ENCODE data around the gene DNAJC12.
"Not testable (repeated sequence)": the region's sequence is repeated elsewhere in the genome, so short reads cannot be mapped to it uniquely, and the experiment has no call there.

DNAJC12 gene

GRCh38 chr10:67841737-67842136 lies 3.7 kb upstream of the DNAJC12 start:
- H3F3A ChIP-seq (ENCODE audit: low read depth), result no peaks in the 10 kb centered on the region
- no peaks in the 10 kb centered on the region for H3K36me3 ChIP-seq (ENCODE audit: insufficient read depth, low read length)
- no peaks in the 10 kb centered on the region for H3K79me2 ChIP-seq (ENCODE audit: insufficient read depth, low read length)
- no peaks in the 10 kb centered on the region for H3K9me3 ChIP-seq (ENCODE audit: insufficient read depth, low read depth, low read length)
- H3K4me1 ChIP-seq (ENCODE audit: insufficient read depth, low read length, poor library complexity, severe bottlenecking), result peaks cover 9% of the 10 kb centered on the region
- no peak overlapping the region for H2AFZ ChIP-seq (ENCODE audit: low read length)
- H3K9ac ChIP-seq (ENCODE audit: low read depth, low read length, poor library complexity, severe bottlenecking), result no peak overlapping the region
- H3K27me3 ChIP-seq (ENCODE audit: insufficient read depth, low read length, poor library complexity, severe bottlenecking), result no peaks in the 10 kb centered on the region
- no peaks in the 10 kb centered on the region for H4K20me1 ChIP-seq (ENCODE audit: insufficient read depth, low read length, poor library complexity, severe bottlenecking)
- H3K4me2 ChIP-seq (ENCODE audit: low read depth, low read length, poor library complexity, severe bottlenecking), result no peak overlapping the region
- H3K4me3 ChIP-seq (ENCODE audit: low read length, poor library complexity, severe bottlenecking), result no peak overlapping the region
- H3K9me2 ChIP-seq (replicated peaks; ENCODE audit: low read depth, low read length), result no peaks in the 10 kb centered on the region
- no peak for TF ChIP-seq EZH2phosphoT487 (IDR thresholded peaks at IDR 0.05; ENCODE audit: borderline replicate concordance)
- TF ChIP-seq CTCF (conservative IDR thresholded peaks at IDR 0.05; ENCODE audit: low read length), result no peak

GRCh38 chr10:67839951-67840350 lies 2.0 kb upstream of the DNAJC12 start:
- no peak overlapping the region for H3K4me3 ChIP-seq (ENCODE audit: low read length, poor library complexity, severe bottlenecking)
- no peaks in the 10 kb centered on the region for H3K36me3 ChIP-seq (ENCODE audit: insufficient read depth, low read length)
- no peaks in the 10 kb centered on the region for H4K20me1 ChIP-seq (ENCODE audit: insufficient read depth, low read length, poor library complexity, severe bottlenecking)
- H3K27me3 ChIP-seq (ENCODE audit: insufficient read depth, low read length, poor library complexity, severe bottlenecking), result no peaks in the 10 kb centered on the region
- no peak overlapping the region for H2AFZ ChIP-seq (ENCODE audit: low read length)
- no peaks in the 10 kb centered on the region for H3K9me2 ChIP-seq (replicated peaks; ENCODE audit: low read depth, low read length)
- no peaks in the 10 kb centered on the region for H3K9me3 ChIP-seq (ENCODE audit: insufficient read depth, low read depth, low read length)
- H3K4me1 ChIP-seq (ENCODE audit: insufficient read depth, low read length, poor library complexity, severe bottlenecking), result peaks cover 20% of the 10 kb centered on the region
- TF ChIP-seq CTCF (conservative IDR thresholded peaks at IDR 0.05; ENCODE audit: low read length), result no peak
- no peak for TF ChIP-seq EZH2phosphoT487 (IDR thresholded peaks at IDR 0.05; ENCODE audit: borderline replicate concordance)
- no peak overlapping the region for H3K4me2 ChIP-seq (ENCODE audit: low read depth, low read length, poor library complexity, severe bottlenecking)
- H3K9ac ChIP-seq (ENCODE audit: low read depth, low read length, poor library complexity, severe bottlenecking), result no peak overlapping the region
- H3F3A ChIP-seq (ENCODE audit: low read depth), result no peaks in the 10 kb centered on the region
- no peaks in the 10 kb centered on the region for H3K79me2 ChIP-seq (ENCODE audit: insufficient read depth, low read length)

- not testable (repeated sequence) for H3K4me2 ChIP-seq (ENCODE audit: low read depth, low read length, poor library complexity, severe bottlenecking)
These were observed 1.5 kb upstream of the DNAJC12 start for GRCh38 chr10:67839511-67839910.

GRCh38 chr10:67836972-67837371 lies 1.0 kb downstream of the DNAJC12 start:
- H3K79me2 ChIP-seq (ENCODE audit: insufficient read depth, low read length), result no peaks in the 10 kb centered on the region
- no peaks in the 10 kb centered on the region for H4K20me1 ChIP-seq (ENCODE audit: insufficient read depth, low read length, poor library complexity, severe bottlenecking)
- no peaks in the 10 kb centered on the region for H3K36me3 ChIP-seq (ENCODE audit: insufficient read depth, low read length)
- H3K9me2 ChIP-seq (replicated peaks; ENCODE audit: low read depth, low read length), result no peaks in the 10 kb centered on the region
- H3K27me3 ChIP-seq (ENCODE audit: insufficient read depth, low read length, poor library complexity, severe bottlenecking), result no peaks in the 10 kb centered on the region
- peak overlapping the region; percentile 38 for H3K9ac ChIP-seq (ENCODE audit: low read depth, low read length, poor library complexity, severe bottlenecking)
- no peaks in the 10 kb centered on the region for H3K9me3 ChIP-seq (ENCODE audit: insufficient read depth, low read depth, low read length)
- H3K4me2 ChIP-seq (ENCODE audit: low read depth, low read length, poor library complexity, severe bottlenecking), result peak overlapping the region; percentile 84
- H3K4me1 ChIP-seq (ENCODE audit: insufficient read depth, low read length, poor library complexity, severe bottlenecking), result peaks cover 27% of the 10 kb centered on the region
- peak overlapping the region; percentile 70 for H3K4me3 ChIP-seq (ENCODE audit: low read length, poor library complexity, severe bottlenecking)
- no peaks in the 10 kb centered on the region for H3F3A ChIP-seq (ENCODE audit: low read depth)
- TF ChIP-seq EZH2phosphoT487 (IDR thresholded peaks at IDR 0.05; ENCODE audit: borderline replicate concordance), result no peak
- no peak for TF ChIP-seq CTCF (conservative IDR thresholded peaks at IDR 0.05; ENCODE audit: low read length)
- no peak overlapping the region for H2AFZ ChIP-seq (ENCODE audit: low read length)

More at GRCh38 chr10:67839511-67839910, 1.5 kb upstream of the DNAJC12 start:
- not testable (repeated sequence) for H3K27me3 ChIP-seq (ENCODE audit: insufficient read depth, low read length, poor library complexity, severe bottlenecking); H3K36me3 ChIP-seq (ENCODE audit: insufficient read depth, low read length); H4K20me1 ChIP-seq (ENCODE audit: insufficient read depth, low read length, poor library complexity, severe bottlenecking); H3K9me3 ChIP-seq (ENCODE audit: insufficient read depth, low read depth, low read length); H3K9me2 ChIP-seq (replicated peaks; ENCODE audit: low read depth, low read length); H3K4me3 ChIP-seq (ENCODE audit: low read length, poor library complexity, severe bottlenecking); H3F3A ChIP-seq (ENCODE audit: low read depth); H3K9ac ChIP-seq (ENCODE audit: low read depth, low read length, poor library complexity, severe bottlenecking); H3K79me2 ChIP-seq (ENCODE audit: insufficient read depth, low read length)
- H3K4me1 ChIP-seq (ENCODE audit: insufficient read depth, low read length, poor library complexity, severe bottlenecking), result peaks cover 24% of the 10 kb centered on the region
- H2AFZ ChIP-seq (ENCODE audit: low read length), result 0 out of 2 replicates have a peak overlapping the region, but pooled peaks have one; percentile 56

Data from Loucy (cell line).